H1 (cell line): Measurements from ENCODE around the gene CDKN2B-AS1. TPM values are rescaled to one million over a fixed set of nuclear protein-coding genes. Genes with fewer than 3 reads are reported as not detected.

ENCODE experiments used
- CHD2 ChIP-seq: IDR thresholded peaks from 2 replicates; pipeline ENCODE4 v1.6.1; 2012; ENCODE audit warnings: low read length, improper control_type of control experiment
- KDM1A ChIP-seq: fragments of 200-600, 300-600 bp; sonication (generic); IDR thresholded peaks from 2 replicates; pipeline ENCODE4 v1.7.1; 2016; ENCODE audit warnings: mild to moderate bottlenecking, low read length, borderline replicate concordance
- TEAD4 ChIP-seq: IDR thresholded peaks from 2 replicates; pipeline ENCODE4 v1.6.1; 2012; ENCODE audit warnings: low read depth, low read length, inconsistent platforms, mixed read lengths
- USF2 ChIP-seq: IDR thresholded peaks from 2 replicates; pipeline ENCODE4 v1.6.1; 2011; ENCODE audit warnings: low read length, improper control_type of control experiment
- polyA plus RNA-seq, 7 experiments: library from polyadenylated mRNA; depleted of rRNA in 3 of 7; stranded (reverse) in 5 of 7; unstranded in 2 of 7; fragments of >200 nt in 5 of 7; fragments of 200-250 nt in 2 of 7; gene quantifications; 1 replicate in 5 of 7; 2 replicates in 1 of 7; 4 replicates in 1 of 7; pipeline versions ENCODE4 v1.2.1 to v1.2.3, GENCODE V29; 2011 to 2013; ENCODE audit warnings: missing spikeins in 2 of 7, mixed read lengths in 2 of 7
- total RNA-seq: library from RNA; stranded (reverse); fragmentation: NEBNext Ultra II Directional; extraction: Animal tissue kit (Norgen Biotek cat#: 25700); gene quantifications from 2 replicates; pipeline ENCODE4 v1.2.1, GENCODE V29; 2021

The CDKN2B-AS1 gene
- total and polyA plus RNA-seq, 2 of the 8 experiments (the other 6 are each of a cell fraction or from before 2014, with no cell fraction given), result not detected

- TF ChIP-seq USF2 (no peak), TEAD4 (no peak), CHD2 (no peak), KDM1A (no peak)
Observed at GRCh38 chr9:21984101-21984500, 10.5 kb upstream of the CDKN2B-AS1 start (continued).
